Measurements from ENCODE around the gene MOGAT2. TPM values are rescaled to one million over a fixed set of nuclear protein-coding genes. Genes with fewer than 3 reads are reported as not detected.

MOGAT2 gene
- total and polyA plus RNA-seq, 12 donors = 0.11 to 0.34 (median 0.15) TPM; not detected in 8

GRCh38 chr11:75767228-75767572 is 49.6 kb downstream of the MOGAT2 start:
- 91 to 93% (median 92%) methylated on average over 6 of the region's 6 CpGs for WGBS, 4 donors
- H3K9me3 ChIP-seq (replicated peaks in 1 of 3) = no peaks in the 10 kb centered on the region
- peak in 1 of 7 donors; percentile 9 for DNase-seq
- no peak for TF ChIP-seq CTCF (IDR thresholded peaks at IDR 0.05)
- no peak for TF ChIP-seq POLR2A (IDR thresholded peaks at IDR 0.05)
- intact Hi-C loops (cut with DNase I) = no loop called here
- H3K36me3 ChIP-seq (replicated peaks in 1 of 2) = no peaks in the 10 kb centered on the region
- H3K27ac ChIP-seq = no peak overlapping the region
- H3K27me3 ChIP-seq = no peaks in the 10 kb centered on the region
- no peak overlapping the region for H3K4me3 ChIP-seq
- peaks cover 13 to 14% of the 10 kb centered on the region in 2 donors for H3K4me1 ChIP-seq (replicated peaks in 1 of 2)

GRCh38 chr11:75767793-75768111 is 50.1 kb downstream of the MOGAT2 start:
- Histone ChIP-seq H3K4me3 (peak overlapping the region in 1 of 4 donors; percentile 54), H3K36me3 (replicated peaks in 1 of 2) (no peaks in the 10 kb centered on the region), H3K27me3 (no peaks in the 10 kb centered on the region), H3K9me3 (replicated peaks in 1 of 3) (no peaks in the 10 kb centered on the region), H3K27ac (no peak overlapping the region), H3K4me1 (replicated peaks in 1 of 2) (peaks cover 13 to 14% of the 10 kb centered on the region in 2 donors)
- WGBS, 4 donors = 42 to 67% (median 53%) methylated on average over 1 of the region's 1 CpG
- intact Hi-C loops (cut with DNase I) = no loop called here
- DNase-seq = no peak
- TF ChIP-seq CTCF (IDR thresholded peaks at IDR 0.05) = no peak
- no peak for TF ChIP-seq POLR2A (IDR thresholded peaks at IDR 0.05)

- peak; percentile 42 to 75 (median 65) for DNase-seq
- H3K9me3 ChIP-seq (replicated peaks in 1 of 3) = no peaks in the 10 kb centered on the region
- no peaks in the 10 kb centered on the region for H3K36me3 ChIP-seq (replicated peaks in 1 of 2)
- H3K4me1 ChIP-seq (replicated peaks in 1 of 2) = peaks cover 13 to 14% of the 10 kb centered on the region in 2 donors
- 0 to 5% (median 2%) methylated on average over 1 to 66 of the region's 66 CpGs for WGBS, 4 donors
- no peaks in the 10 kb centered on the region for H3K27me3 ChIP-seq
- peak within 1 kb of the TSS in 2 of 4 donors; percentile 24 to 54 for H3K4me3 ChIP-seq
- H3K27ac ChIP-seq = peak within 1 kb of the TSS in 1 of 5 donors; percentile 0
- intact Hi-C loops (cut with DNase I) = no loop called here
- TF ChIP-seq CTCF (IDR thresholded peaks at IDR 0.05) (peak in 2 of 6 experiments; percentile 11 to 21), POLR2A (IDR thresholded peaks at IDR 0.05) (no peak)
Measured at GRCh38 chr11:75768112-75768908, 50.7 kb downstream of the MOGAT2 start, which contains the start of gene DGAT2. TSS of gene DGAT2 (plus strand) at chr11:75768778. CDS start at chr11:75768992, 214 bp downstream.

GRCh38 chr11:75768909-75769771 is 51.5 kb downstream of the MOGAT2 start:
- intact Hi-C loops (cut with DNase I) = no loop called here
- no peak for TF ChIP-seq POLR2A (IDR thresholded peaks at IDR 0.05)
- no peak for TF ChIP-seq CTCF (IDR thresholded peaks at IDR 0.05)
- Histone ChIP-seq H3K27me3 (no peaks in the 10 kb centered on the region), H3K4me3 (peak overlapping the region in 2 of 4 donors; percentile 24 to 54), H3K4me1 (replicated peaks in 1 of 2) (peaks cover 13 to 14% of the 10 kb centered on the region in 2 donors), H3K36me3 (replicated peaks in 1 of 2) (no peaks in the 10 kb centered on the region), H3K27ac (no peak overlapping the region), H3K9me3 (replicated peaks in 1 of 3) (no peaks in the 10 kb centered on the region)
- WGBS, 4 donors = 16 to 39% (median 24%) methylated on average over 19 to 46 of the region's 46 CpGs
- DNase-seq = peak in 1 of 7 donors; percentile 12

Measured in adrenal gland (tissue), 12 donors.